Neuronal stem cell (in vitro differentiated cells): ENCODE data around the gene FAM241B.
A peak's percentile ranks its signal among the peaks of the same experiment; 100 is the strongest.

Source experiments
- DNase-seq: peaks from one replicate; pipeline ENCODE4 v3.0.0-alpha.2; 2013; ENCODE audit warnings: low spot score
- H2AFZ ChIP-seq: one replicate; pipeline ENCODE4 v1.6.1; 2013; ENCODE audit warnings: mild to moderate bottlenecking, low read length, inconsistent platforms
- H2AK5ac ChIP-seq: 2 replicates; pipeline ENCODE4 v1.6.1; 2013; ENCODE audit warnings: low read depth, mild to moderate bottlenecking, inconsistent platforms, low read length, moderate library complexity, mixed read lengths
- H2BK120ac ChIP-seq: 2 replicates; pipeline ENCODE4 v1.6.1; 2013; ENCODE audit warnings: low read depth, mild to moderate bottlenecking, inconsistent platforms, low read length, moderate library complexity, mixed read lengths
- H2BK12ac ChIP-seq: one replicate; pipeline ENCODE4 v1.6.1; 2013; ENCODE audit warnings: low read length, inconsistent platforms
- H2BK15ac ChIP-seq: 2 replicates; pipeline ENCODE4 v1.6.1; 2013; ENCODE audit warnings: mild to moderate bottlenecking, low read length, inconsistent platforms, mixed read lengths
- H2BK5ac ChIP-seq: one replicate; pipeline ENCODE4 v1.6.1; 2013; ENCODE audit warnings: inconsistent platforms, mild to moderate bottlenecking, low read length, moderate library complexity
- H3K14ac ChIP-seq: one replicate; pipeline ENCODE4 v1.6.1; 2013; ENCODE audit warnings: low read length, inconsistent platforms
- H3K18ac ChIP-seq: 2 replicates; pipeline ENCODE4 v1.6.1; 2013; ENCODE audit warnings: low read length, inconsistent platforms
- H3K23ac ChIP-seq: 2 replicates; pipeline ENCODE4 v1.6.1; 2013; ENCODE audit warnings: low read depth, mild to moderate bottlenecking, mixed read lengths, low read length, inconsistent platforms; ENCODE audit not compliant: poor library complexity
- H3K27ac ChIP-seq: replicated peaks from 3 replicates; pipeline ENCODE4 v1.5.1; 2013; ENCODE audit warnings: low read length, inconsistent platforms
- H3K27me3 ChIP-seq, 3 experiments: 2 replicates each; pipeline ENCODE4 v1.6.1; 2013; ENCODE audit warnings: low read length in 3 of 3, mild to moderate bottlenecking in 2 of 3, inconsistent platforms in 1 of 3, low read depth in 1 of 3, mixed read lengths in 1 of 3, moderate library complexity in 1 of 3; ENCODE audit not compliant: control insufficient read depth in 3 of 3, insufficient read depth in 3 of 3
- H3K36me3 ChIP-seq, 2 donors: replicated peaks in 1 of 2; 2 replicates each; pipeline ENCODE4 v1.6.1; 2013; ENCODE audit warnings: low read length in 2 of 2; ENCODE audit not compliant: control insufficient read depth in 2 of 2, insufficient read depth in 2 of 2
- H3K4ac ChIP-seq: 2 replicates; pipeline ENCODE4 v1.6.1; 2013; ENCODE audit warnings: inconsistent platforms, mild to moderate bottlenecking, low read length, moderate library complexity
- H3K4me1 ChIP-seq, 2 donors: 1 replicate in 1 of 2; 2 replicates in 1 of 2; pipeline ENCODE4 v1.6.1; 2013; ENCODE audit warnings: low read length in 2 of 2, low read depth in 1 of 2; ENCODE audit not compliant: control insufficient read depth in 2 of 2, insufficient read depth in 1 of 2
- H3K4me2 ChIP-seq: one replicate; pipeline ENCODE4 v1.6.1; 2013; ENCODE audit warnings: mild to moderate bottlenecking, low read length, inconsistent platforms; ENCODE audit not compliant: insufficient read depth, poor library complexity, severe bottlenecking
- H3K4me3 ChIP-seq, 2 donors: 2 replicates each; pipeline ENCODE4 v1.5.1; 2013; ENCODE audit warnings: low read length in 2 of 2, mild to moderate bottlenecking in 2 of 2, inconsistent platforms in 1 of 2, moderate library complexity in 1 of 2
- H3K79me1 ChIP-seq: one replicate; pipeline ENCODE4 v1.6.1; 2013; ENCODE audit warnings: low read depth, mild to moderate bottlenecking, inconsistent platforms, low read length, moderate library complexity
- H3K9ac ChIP-seq: one replicate; pipeline ENCODE4 v1.6.1; 2013; ENCODE audit warnings: mild to moderate bottlenecking, low read depth, low read length, inconsistent platforms; ENCODE audit not compliant: poor library complexity
- H3K9me3 ChIP-seq, 2 donors: replicated peaks in 1 of 2; 2 replicates each; pipeline versions ENCODE3 to v1.6.1; 2013; ENCODE audit warnings: low read length in 2 of 2, mild to moderate bottlenecking in 2 of 2, inconsistent platforms in 1 of 2, low read depth in 1 of 2, mixed read lengths in 1 of 2, moderate library complexity in 1 of 2; ENCODE audit not compliant: control insufficient read depth in 2 of 2, insufficient read depth in 1 of 2
- H4K8ac ChIP-seq: one replicate; pipeline ENCODE4 v1.6.1; 2013; ENCODE audit warnings: low read depth, mild to moderate bottlenecking, inconsistent platforms, low read length, moderate library complexity
- H4K91ac ChIP-seq: one replicate; pipeline ENCODE4 v1.6.1; 2013; ENCODE audit warnings: low read length, low read depth, mild to moderate bottlenecking, inconsistent platforms; ENCODE audit not compliant: poor library complexity
- WGBS, 2 donors: extraction: QIAGEN DNeasy Blood & Tissue Kit; methylation state at CpG; one replicate each; pipeline ENCODE4 v1.1.7; 2013; ENCODE audit warnings: missing lambda C conversion rate in 2 of 2, mixed read lengths in 1 of 2; ENCODE audit not compliant: insufficient read length in 2 of 2, insufficient replicate concordance in 1 of 2; ENCODE audit errors: extremely low coverage in 2 of 2; 5-methylcytosine and 5-hydroxymethylcytosine counted together

Gene FAM241B

DNA sequence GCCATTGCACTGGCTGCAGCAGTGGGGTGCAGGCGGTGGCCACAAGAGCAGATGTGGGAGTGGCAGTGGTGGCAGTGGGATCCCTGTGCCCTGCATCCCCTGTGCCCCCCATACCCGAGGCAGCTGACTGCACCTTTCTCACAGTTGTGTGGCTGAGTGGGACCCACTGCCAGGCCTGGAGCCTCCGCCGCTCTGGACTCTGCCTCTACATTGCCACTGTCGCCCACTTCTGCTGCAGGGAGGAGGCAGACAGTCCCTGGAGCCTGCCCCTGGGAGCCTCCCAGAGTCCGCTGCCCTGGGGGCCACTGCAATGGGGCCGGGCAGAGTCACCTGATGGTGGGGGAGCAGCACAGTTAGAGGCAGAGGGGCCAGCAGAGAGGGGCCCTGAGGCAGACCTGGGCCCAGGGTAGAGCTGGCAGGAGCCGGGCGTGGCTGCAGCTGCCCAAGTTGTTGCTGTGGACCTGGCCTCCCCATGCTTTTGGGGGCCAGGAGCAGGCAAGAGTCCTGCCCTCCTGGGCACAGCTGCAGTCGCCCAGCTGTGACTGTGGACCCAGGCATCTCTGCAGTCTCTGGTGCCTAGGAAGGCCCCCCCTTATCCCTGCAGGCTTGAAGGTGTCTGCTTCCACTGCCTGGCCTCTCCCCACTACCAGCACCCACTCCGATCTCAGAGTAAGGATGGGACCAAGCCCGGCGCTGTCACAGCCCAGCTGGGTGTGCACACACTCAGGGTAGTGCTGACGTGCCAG, 22.2 kb downstream of the FAM241B start:
- H3K79me1 ChIP-seq = no peaks in the 10 kb centered on the region
- peak overlapping the region; percentile 40 for H3K23ac ChIP-seq
- peak overlapping the region; percentile 67 for H3K14ac ChIP-seq
- H3K27me3 ChIP-seq = peaks cover 0 to 15% (median 0%) of the 10 kb centered on the region in 3 experiments
- H2AK5ac ChIP-seq = peak overlapping the region; percentile 82
- no peak overlapping the region for H2BK12ac ChIP-seq
- no peak overlapping the region for H2AFZ ChIP-seq
- peak overlapping the region; percentile 73 for H3K18ac ChIP-seq
- no peak overlapping the region for H3K27ac ChIP-seq
- no peak overlapping the region for H2BK5ac ChIP-seq
- no CpG with 5 or more reads among the region's 14 CpGs for WGBS, 2 donors
- H2BK15ac ChIP-seq = peak overlapping the region; percentile 31
- H2BK120ac ChIP-seq = peak overlapping the region; percentile 76
- peaks cover 17 to 22% of the 10 kb centered on the region in 2 donors for H3K4me1 ChIP-seq
- no peak overlapping the region for H3K4me3 ChIP-seq
- no peaks in the 10 kb centered on the region for H3K36me3 ChIP-seq
- H3K4ac ChIP-seq = no peak overlapping the region
- H4K8ac ChIP-seq = peak overlapping the region; percentile 25
- H3K9ac ChIP-seq = peak overlapping the region; percentile 66
- DNase-seq = no peak
- no peak overlapping the region for H3K4me2 ChIP-seq
- no peak overlapping the region for H4K91ac ChIP-seq
- H3K9me3 ChIP-seq = no peaks in the 10 kb centered on the region

DNA sequence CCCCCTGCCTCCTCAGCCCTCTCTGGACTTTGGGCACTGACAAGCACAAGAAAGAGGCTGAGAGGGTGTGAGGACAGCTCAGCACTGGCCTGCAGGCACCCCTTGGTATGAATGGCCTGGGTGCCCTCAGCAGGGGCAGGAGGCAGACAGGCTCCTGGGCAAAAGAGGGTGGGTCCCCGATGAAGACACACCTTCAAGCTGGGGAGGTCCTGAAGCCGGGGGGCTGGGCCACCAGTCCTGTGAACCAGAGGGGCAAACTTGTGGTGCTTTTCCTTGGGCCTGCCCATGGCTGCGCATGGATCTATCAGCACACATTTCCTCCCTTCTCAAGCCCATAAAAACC, 22.8 kb downstream of the FAM241B start:
- Histone ChIP-seq H2BK120ac (no peak overlapping the region), H3K27ac (no peak overlapping the region), H3K27me3 (peaks cover 0 to 21% (median 0%) of the 10 kb centered on the region in 3 experiments), H3K23ac (no peak overlapping the region), H2AFZ (no peak overlapping the region), H3K4ac (no peak overlapping the region), H4K91ac (no peak overlapping the region), H3K4me2 (no peak overlapping the region), H3K18ac (peak overlapping the region; percentile 39), H3K9me3 (no peaks in the 10 kb centered on the region), H2AK5ac (peak overlapping the region; percentile 82), H3K4me1 (peaks cover 17 to 19% of the 10 kb centered on the region in 2 donors), H3K36me3 (no peaks in the 10 kb centered on the region), H2BK15ac (no peak overlapping the region), H3K79me1 (no peaks in the 10 kb centered on the region), H2BK5ac (no peak overlapping the region), H2BK12ac (no peak overlapping the region), H3K14ac (peak overlapping the region; percentile 67), H4K8ac (no peak overlapping the region), H3K9ac (no peak overlapping the region), H3K4me3 (no peak overlapping the region)
- no peak for DNase-seq
- WGBS, 2 donors = no CpG with 5 or more reads among the region's 3 CpGs

DNA sequence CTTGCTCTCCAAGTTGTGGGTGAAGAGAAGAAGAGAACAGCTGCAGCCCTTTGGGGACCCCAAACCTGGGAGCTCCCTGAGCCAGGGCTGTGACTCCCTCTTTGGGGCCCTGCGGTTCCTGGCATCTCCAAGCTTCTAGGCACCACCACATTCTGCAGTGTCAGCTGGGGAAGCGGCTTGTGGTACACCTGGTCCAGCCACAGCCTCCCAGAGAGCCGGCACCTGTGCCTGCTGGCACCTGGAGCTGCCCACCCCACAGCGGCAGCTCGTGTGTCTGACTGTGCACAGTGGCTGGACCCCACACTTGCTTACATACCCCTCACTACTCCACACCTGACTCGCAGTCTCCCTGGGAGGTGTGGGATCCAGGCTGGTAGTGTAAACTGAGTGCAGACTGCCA, 23.5 kb downstream of the FAM241B start:
- no peaks in the 10 kb centered on the region for H3K79me1 ChIP-seq
- no peaks in the 10 kb centered on the region for H3K36me3 ChIP-seq
- no peaks in the 10 kb centered on the region for H3K9me3 ChIP-seq
- DNase-seq = no peak
- H2AFZ ChIP-seq = no peak overlapping the region
- no peak overlapping the region for H4K91ac ChIP-seq
- H2BK15ac ChIP-seq = no peak overlapping the region
- peaks cover 15 to 19% of the 10 kb centered on the region in 2 donors for H3K4me1 ChIP-seq
- no peak overlapping the region for H2BK12ac ChIP-seq
- peaks cover 0 to 26% (median 0%) of the 10 kb centered on the region in 3 experiments for H3K27me3 ChIP-seq
- no peak overlapping the region for H3K14ac ChIP-seq
- no peak overlapping the region for H3K18ac ChIP-seq
- H2BK120ac ChIP-seq = no peak overlapping the region
- H3K23ac ChIP-seq = peak overlapping the region; percentile 90
- no peak overlapping the region for H3K27ac ChIP-seq
- no CpG with 5 or more reads among the region's 6 CpGs for WGBS, 2 donors
- no peak overlapping the region for H3K4me3 ChIP-seq
- no peak overlapping the region for H3K4me2 ChIP-seq
- no peak overlapping the region for H4K8ac ChIP-seq
- H2BK5ac ChIP-seq = no peak overlapping the region
- no peak overlapping the region for H2AK5ac ChIP-seq
- no peak overlapping the region for H3K4ac ChIP-seq
- no peak overlapping the region for H3K9ac ChIP-seq

DNA sequence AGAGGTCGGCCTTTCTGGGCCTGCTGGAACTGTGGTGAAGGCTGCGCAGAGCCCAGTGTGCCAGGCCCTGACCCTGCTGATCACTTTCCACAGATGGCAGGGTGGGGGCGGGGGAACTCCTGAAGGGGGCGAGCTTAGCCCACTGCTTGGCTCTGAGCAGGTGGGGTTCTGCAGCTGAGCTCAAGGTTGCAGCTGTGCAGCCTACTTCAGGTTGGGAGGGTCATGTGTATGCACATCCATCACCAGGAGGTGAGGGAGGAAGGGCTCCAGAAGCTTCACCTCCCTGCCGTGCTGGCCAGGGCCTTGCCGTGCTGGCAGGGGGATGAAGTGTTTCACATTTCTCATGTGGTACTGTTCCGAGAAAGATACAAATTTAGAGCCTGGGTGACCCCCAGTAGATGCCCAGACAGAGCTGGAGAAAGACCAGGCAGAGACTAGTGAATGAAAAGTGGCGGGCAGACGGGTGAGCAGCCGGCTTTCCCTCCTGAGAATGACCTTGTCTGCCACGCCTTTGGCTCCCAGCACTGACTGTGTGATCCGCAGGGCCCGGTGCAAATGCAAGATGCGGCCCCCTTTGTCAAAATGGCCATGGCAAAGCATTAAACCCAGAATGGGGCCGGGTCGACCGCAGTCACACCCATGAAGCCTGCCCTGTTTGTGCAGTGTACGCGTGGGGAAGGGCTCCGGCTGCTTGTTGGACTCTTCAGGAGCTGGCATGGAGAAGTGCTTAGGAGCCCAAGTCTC, 25.2 kb downstream of the FAM241B start:
- peak overlapping the region; percentile 81 for H3K18ac ChIP-seq
- no peak overlapping the region for H2BK12ac ChIP-seq
- H3K9me3 ChIP-seq = no peaks in the 10 kb centered on the region
- peak overlapping the region; percentile 97 for H2BK15ac ChIP-seq
- peaks cover 4 to 19% of the 10 kb centered on the region in 2 donors for H3K4me1 ChIP-seq
- peaks cover 0 to 31% (median 0%) of the 10 kb centered on the region in 3 experiments for H3K27me3 ChIP-seq
- no peak overlapping the region for H2BK5ac ChIP-seq
- no peak overlapping the region for H3K4me2 ChIP-seq
- H3K23ac ChIP-seq = peak overlapping the region; percentile 46
- no peak overlapping the region for H3K4me3 ChIP-seq
- no peak overlapping the region for H3K27ac ChIP-seq
- no peak overlapping the region for H3K14ac ChIP-seq
- no peak overlapping the region for H4K91ac ChIP-seq
- H3K79me1 ChIP-seq = no peaks in the 10 kb centered on the region
- H3K4ac ChIP-seq = peak overlapping the region; percentile 47
- no peak overlapping the region for H2AFZ ChIP-seq
- H3K36me3 ChIP-seq = no peaks in the 10 kb centered on the region
- H2AK5ac ChIP-seq = peak overlapping the region; percentile 95
- no CpG with 5 or more reads among the region's 20 CpGs for WGBS, 2 donors
- DNase-seq = no peak
- peak overlapping the region; percentile 48 for H4K8ac ChIP-seq
- no peak overlapping the region for H2BK120ac ChIP-seq
- H3K9ac ChIP-seq = peak overlapping the region; percentile 74
